Measurements from ENCODE around the gene PRKCA.

PRKCA gene

DNA sequence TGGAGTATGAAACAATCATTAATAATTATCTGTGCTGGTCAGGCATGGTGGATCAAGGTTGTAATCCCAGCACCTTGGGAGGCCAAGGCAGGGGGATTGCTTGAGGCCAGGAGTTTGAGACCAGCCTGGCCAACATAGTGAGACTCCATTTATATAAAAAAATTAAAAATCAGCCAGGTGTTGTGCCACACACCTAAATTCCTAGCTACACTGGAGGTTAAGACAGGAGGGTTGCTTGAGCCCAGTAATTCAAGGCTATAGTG, 28.9 kb upstream of the PRKCA start:
- H3K4me3 ChIP-seq (ENCODE audit: low read length) = no peak overlapping the region
- H3K27ac ChIP-seq (ENCODE audit: low read depth, low read length) = no peak overlapping the region
- no peaks in the 10 kb centered on the region for H3K27me3 ChIP-seq (ENCODE audit: control insufficient read depth, insufficient read depth, low read length)
- H3K36me3 ChIP-seq (ENCODE audit: control insufficient read depth, insufficient read depth, low read length) = no peaks in the 10 kb centered on the region
- no peak overlapping the region for H3K9ac ChIP-seq (ENCODE audit: low read length)
- H3K4me1 ChIP-seq (ENCODE audit: control insufficient read depth, insufficient read depth, low read length) = peaks cover 4% of the 10 kb centered on the region

DNA sequence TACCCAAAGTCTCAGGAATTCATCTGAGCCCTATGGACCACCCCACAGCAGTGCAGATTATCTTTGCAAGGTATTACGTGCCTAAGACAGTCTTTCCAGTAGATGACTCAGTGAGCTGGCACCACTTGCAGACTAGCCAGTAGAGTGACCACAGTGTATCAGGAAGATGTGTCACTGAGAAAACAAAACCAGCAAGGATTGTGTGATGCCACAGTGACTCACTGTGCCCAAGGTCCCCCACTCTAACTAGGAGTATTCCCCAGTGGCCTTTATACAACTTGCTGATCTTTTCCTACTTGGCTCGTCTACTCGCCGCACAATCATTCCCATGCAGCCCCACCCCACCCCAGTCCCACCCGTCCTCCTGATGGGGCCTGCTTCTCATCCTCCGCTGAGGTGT, 26.8 kb upstream of the PRKCA start:
- no peaks in the 10 kb centered on the region for H3K36me3 ChIP-seq (ENCODE audit: control insufficient read depth, insufficient read depth, low read length)
- H3K27me3 ChIP-seq (ENCODE audit: control insufficient read depth, insufficient read depth, low read length) = no peaks in the 10 kb centered on the region
- no peak overlapping the region for H3K9ac ChIP-seq (ENCODE audit: low read length)
- H3K4me1 ChIP-seq (ENCODE audit: control insufficient read depth, insufficient read depth, low read length) = peaks cover 4% of the 10 kb centered on the region
- H3K4me3 ChIP-seq (ENCODE audit: low read length) = no peak overlapping the region
- no peak overlapping the region for H3K27ac ChIP-seq (ENCODE audit: low read depth, low read length)

- Histone ChIP-seq H3K4me1 (ENCODE audit: control insufficient read depth, insufficient read depth, low read length) (peaks cover 4% of the 10 kb centered on the region), H3K9ac (ENCODE audit: low read length) (no peak overlapping the region), H3K27me3 (ENCODE audit: control insufficient read depth, insufficient read depth, low read length) (no peaks in the 10 kb centered on the region), H3K27ac (ENCODE audit: low read depth, low read length) (no peak overlapping the region), H3K4me3 (ENCODE audit: low read length) (no peak overlapping the region), H3K36me3 (ENCODE audit: control insufficient read depth, insufficient read depth, low read length) (no peaks in the 10 kb centered on the region)
Observed at GRCh38 chr17:66276328-66276937, 26.0 kb upstream of the PRKCA start.

- Histone ChIP-seq H3K9ac (ENCODE audit: low read length) (no peak overlapping the region), H3K36me3 (ENCODE audit: control insufficient read depth, insufficient read depth, low read length) (no peaks in the 10 kb centered on the region), H3K27ac (ENCODE audit: low read depth, low read length) (no peak overlapping the region), H3K4me1 (ENCODE audit: control insufficient read depth, insufficient read depth, low read length) (peaks cover 4% of the 10 kb centered on the region), H3K4me3 (ENCODE audit: low read length) (no peak overlapping the region), H3K27me3 (ENCODE audit: control insufficient read depth, insufficient read depth, low read length) (no peaks in the 10 kb centered on the region)
Observed at GRCh38 chr17:66277191-66277590, 25.2 kb upstream of the PRKCA start.

GRCh38 chr17:66281661-66282369, 20.6 kb upstream of the PRKCA start:
- Histone ChIP-seq H3K36me3 (ENCODE audit: control insufficient read depth, insufficient read depth, low read length) (no peaks in the 10 kb centered on the region), H3K4me3 (ENCODE audit: low read length) (no peak overlapping the region), H3K4me1 (ENCODE audit: control insufficient read depth, insufficient read depth, low read length) (no peaks in the 10 kb centered on the region), H3K27ac (ENCODE audit: low read depth, low read length) (no peak overlapping the region), H3K27me3 (ENCODE audit: control insufficient read depth, insufficient read depth, low read length) (no peaks in the 10 kb centered on the region), H3K9ac (ENCODE audit: low read length) (no peak overlapping the region)

GRCh38 chr17:66283296-66283934, 19.0 kb upstream of the PRKCA start:
- Histone ChIP-seq H3K9ac (ENCODE audit: low read length) (no peak overlapping the region), H3K4me1 (ENCODE audit: control insufficient read depth, insufficient read depth, low read length) (no peaks in the 10 kb centered on the region), H3K27ac (ENCODE audit: low read depth, low read length) (no peak overlapping the region), H3K4me3 (ENCODE audit: low read length) (no peak overlapping the region), H3K36me3 (ENCODE audit: control insufficient read depth, insufficient read depth, low read length) (no peaks in the 10 kb centered on the region), H3K27me3 (ENCODE audit: control insufficient read depth, insufficient read depth, low read length) (no peaks in the 10 kb centered on the region)

DNA sequence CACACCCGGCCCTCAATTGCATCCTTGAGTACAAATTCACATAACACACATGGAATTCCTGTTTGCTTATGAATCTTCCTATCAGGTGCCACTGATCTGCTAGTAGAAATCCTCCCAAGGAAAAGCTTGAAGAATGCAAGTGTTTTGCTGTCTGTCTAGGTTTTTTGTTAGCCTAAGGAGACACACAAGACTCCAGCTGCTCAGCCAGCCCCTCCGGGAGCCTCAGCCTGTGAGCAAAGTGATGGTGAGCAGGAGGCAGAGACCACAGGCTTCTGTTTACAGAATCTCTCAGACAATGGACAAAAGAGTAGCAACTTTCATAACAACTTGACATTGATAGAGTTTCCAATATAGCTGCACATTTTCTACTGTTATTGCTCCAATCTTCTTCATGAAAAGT, 18.4 kb upstream of the PRKCA start:
- Histone ChIP-seq H3K9ac (ENCODE audit: low read length) (no peak overlapping the region), H3K27me3 (ENCODE audit: control insufficient read depth, insufficient read depth, low read length) (no peaks in the 10 kb centered on the region), H3K36me3 (ENCODE audit: control insufficient read depth, insufficient read depth, low read length) (no peaks in the 10 kb centered on the region), H3K4me3 (ENCODE audit: low read length) (no peak overlapping the region), H3K27ac (ENCODE audit: low read depth, low read length) (no peak overlapping the region), H3K4me1 (ENCODE audit: control insufficient read depth, insufficient read depth, low read length) (no peaks in the 10 kb centered on the region)

GRCh38 chr17:66285149-66285548, 17.3 kb upstream of the PRKCA start:
- Histone ChIP-seq H3K27me3 (ENCODE audit: control insufficient read depth, insufficient read depth, low read length) (no peaks in the 10 kb centered on the region), H3K36me3 (ENCODE audit: control insufficient read depth, insufficient read depth, low read length) (no peaks in the 10 kb centered on the region), H3K27ac (ENCODE audit: low read depth, low read length) (no peak overlapping the region), H3K4me3 (ENCODE audit: low read length) (no peak overlapping the region), H3K4me1 (ENCODE audit: control insufficient read depth, insufficient read depth, low read length) (no peaks in the 10 kb centered on the region), H3K9ac (ENCODE audit: low read length) (no peak overlapping the region)

- no peak overlapping the region for H3K4me3 ChIP-seq (ENCODE audit: low read length)
- H3K27me3 ChIP-seq (ENCODE audit: control insufficient read depth, insufficient read depth, low read length) = no peaks in the 10 kb centered on the region
- H3K9ac ChIP-seq (ENCODE audit: low read length) = no peak overlapping the region
- no peaks in the 10 kb centered on the region for H3K36me3 ChIP-seq (ENCODE audit: control insufficient read depth, insufficient read depth, low read length)
- no peak overlapping the region for H3K27ac ChIP-seq (ENCODE audit: low read depth, low read length)
- H3K4me1 ChIP-seq (ENCODE audit: control insufficient read depth, insufficient read depth, low read length) = no peaks in the 10 kb centered on the region
Observed at GRCh38 chr17:66287911-66288310, 14.5 kb upstream of the PRKCA start.

DNA sequence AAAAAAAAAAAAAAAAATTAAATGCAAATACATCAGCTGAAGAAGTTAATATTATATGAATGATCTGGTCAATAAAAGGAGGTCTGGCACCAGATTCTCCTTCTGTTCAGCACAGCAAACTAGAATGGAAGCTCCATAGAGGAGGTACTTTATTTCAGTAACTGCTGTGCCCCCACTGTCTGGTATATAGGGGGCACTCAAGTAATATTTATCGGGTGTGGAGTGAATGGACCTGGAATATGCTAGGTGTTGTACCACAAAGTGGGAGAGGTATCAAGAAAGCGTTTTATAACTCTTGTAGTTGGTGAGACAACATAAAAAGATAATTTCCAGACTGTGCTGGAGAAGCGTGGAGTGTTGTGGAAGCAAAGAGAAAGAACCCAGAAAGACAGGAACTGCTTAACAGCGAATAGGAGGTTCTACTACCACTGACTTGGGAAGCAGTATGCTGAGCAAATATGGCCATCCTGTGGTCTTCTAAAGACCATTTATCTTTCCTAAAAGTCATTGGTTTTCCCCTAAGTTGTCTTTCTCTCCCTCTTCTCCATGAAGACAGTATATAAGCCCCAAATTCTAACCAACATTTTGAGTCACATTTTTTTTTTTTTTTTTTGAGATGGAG, 12.2 kb upstream of the PRKCA start:
- no peaks in the 10 kb centered on the region for H3K4me1 ChIP-seq (ENCODE audit: control insufficient read depth, insufficient read depth, low read length)
- no peak overlapping the region for H3K27ac ChIP-seq (ENCODE audit: low read depth, low read length)
- no peaks in the 10 kb centered on the region for H3K36me3 ChIP-seq (ENCODE audit: control insufficient read depth, insufficient read depth, low read length)
- no peak overlapping the region for H3K4me3 ChIP-seq (ENCODE audit: low read length)
- H3K27me3 ChIP-seq (ENCODE audit: control insufficient read depth, insufficient read depth, low read length) = no peaks in the 10 kb centered on the region
- no peak overlapping the region for H3K9ac ChIP-seq (ENCODE audit: low read length)

- Histone ChIP-seq H3K27ac (ENCODE audit: low read depth, low read length) (no peak overlapping the region), H3K4me3 (ENCODE audit: low read length) (no peak overlapping the region), H3K27me3 (ENCODE audit: control insufficient read depth, insufficient read depth, low read length) (no peaks in the 10 kb centered on the region), H3K9ac (ENCODE audit: low read length) (no peak overlapping the region), H3K4me1 (ENCODE audit: control insufficient read depth, insufficient read depth, low read length) (no peaks in the 10 kb centered on the region), H3K36me3 (ENCODE audit: control insufficient read depth, insufficient read depth, low read length) (no peaks in the 10 kb centered on the region)
Observed at GRCh38 chr17:66292353-66292752, 10.1 kb upstream of the PRKCA start.

DNA sequence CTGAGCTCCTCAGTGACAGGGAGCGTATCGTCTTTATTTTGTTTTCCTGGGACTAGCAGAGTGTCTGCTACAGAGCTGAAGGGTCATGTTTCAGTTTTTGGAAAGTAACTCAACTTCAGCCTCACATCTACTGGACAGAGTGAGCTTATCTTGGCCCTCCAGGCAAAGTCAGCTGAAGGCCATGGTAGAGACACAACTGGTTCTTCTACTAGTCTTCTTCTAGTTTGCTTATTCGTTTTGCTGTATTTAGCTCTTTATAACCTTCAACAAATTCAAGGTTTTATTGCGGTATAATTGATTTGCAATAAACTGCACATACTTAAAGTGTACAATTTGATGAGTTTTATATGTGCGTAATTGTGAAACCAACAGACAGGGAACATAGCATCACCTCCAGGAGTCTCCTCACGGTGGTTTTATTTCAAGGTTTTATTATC, 6.1 kb upstream of the PRKCA start:
- Histone ChIP-seq H3K36me3 (ENCODE audit: control insufficient read depth, insufficient read depth, low read length) (no peaks in the 10 kb centered on the region), H3K4me3 (ENCODE audit: low read length) (no peak overlapping the region), H3K27ac (ENCODE audit: low read depth, low read length) (no peak overlapping the region), H3K4me1 (ENCODE audit: control insufficient read depth, insufficient read depth, low read length) (no peaks in the 10 kb centered on the region), H3K27me3 (ENCODE audit: control insufficient read depth, insufficient read depth, low read length) (no peaks in the 10 kb centered on the region), H3K9ac (ENCODE audit: low read length) (no peak overlapping the region)

All from rectal smooth muscle tissue (tissue), 1 donor.